ENCODE measurements around the gene MAPK8IP3.

- no peak for TF ChIP-seq POLR2A (IDR thresholded peaks at IDR 0.05)
- no peak for TF ChIP-seq CTCF (IDR thresholded peaks at IDR 0.05)
- TF ChIP-seq POLR2AphosphoS5 (IDR thresholded peaks at IDR 0.05), result no peak
Observed at GRCh38 chr16:1789643-1790045, 83.6 kb downstream of the MAPK8IP3 start.
